ENCODE data around the gene MAD2L1. TPM values are rescaled to one million over a fixed set of nuclear protein-coding genes. Genes with fewer than 3 reads are reported as not detected.
"Not testable (repeated sequence)": the region's sequence is repeated elsewhere in the genome, so short reads cannot be mapped to it uniquely, and the experiment has no call there.

MAD2L1 gene
- 10 to 100 TPM; 60.9 to 63.3 TPM for total RNA-seq

- CTCF ChIA-PET, result no interaction called here
- H3K9me3 Mint-ChIP-seq, result no peaks in the 10 kb centered on the region
- H3K27me3 Mint-ChIP-seq, result no peaks in the 10 kb centered on the region
- H3K4me1 Mint-ChIP-seq, result peaks cover 67% of the 10 kb centered on the region
- peaks cover 37% of the 10 kb centered on the region for H3K36me3 Mint-ChIP-seq (ENCODE audit: low read depth)
- peak; percentile 99 for DNase-seq
- H3K27ac Mint-ChIP-seq, result peak within 1 kb of the TSS; percentile 98
- H3K4me3 Mint-ChIP-seq, result peak within 1 kb of the TSS; percentile 85
- POLR2A ChIA-PET, result interaction anchor here (1.0 to 1.9 kb wide), 5 partner anchors 12 to 1630 kb away, joined by 4 to 9 read pairs (median 4); partner anchors contain the start of gene ANXA5
Observed at GRCh38 chr4:120066517-120067340, at the start of gene MAD2L1. Gene MAD2L1 (minus strand): TSS chr4:120066848. CDS start chr4:120066734, 114 bp downstream.

- Mint-ChIP-seq H3K36me3 (ENCODE audit: low read depth) (no peaks in the 10 kb centered on the region), H3K27me3 (no peaks in the 10 kb centered on the region), H3K4me1 (no peaks in the 10 kb centered on the region), H3K27ac (no peak overlapping the region), H3K9me3 (peaks cover 1% of the 10 kb centered on the region), H3K4me3 (no peak overlapping the region)
- ChIA-PET POLR2A (no interaction called here), CTCF (no interaction called here)
- DNase-seq, result no peak
Observed at GRCh38 chr4:120111745-120112144, 45.1 kb upstream of the MAD2L1 start.

GRCh38 chr4:120109406-120109805, 42.8 kb upstream of the MAD2L1 start:
- CTCF ChIA-PET, result no interaction called here

GRCh38 chr4:120105472-120105871, 38.8 kb upstream of the MAD2L1 start:
- Mint-ChIP-seq H3K36me3 (ENCODE audit: low read depth) (no peaks in the 10 kb centered on the region), H3K9me3 (no peaks in the 10 kb centered on the region), H3K27ac (no peak overlapping the region), H3K27me3 (no peaks in the 10 kb centered on the region), H3K4me1 (no peaks in the 10 kb centered on the region), H3K4me3 (no peak overlapping the region)
- CTCF ChIA-PET, result no interaction called here
- DNase-seq, result no peak
- POLR2A ChIA-PET, result no interaction called here

More at GRCh38 chr4:120109406-120109805, 42.8 kb upstream of the MAD2L1 start:
- no peaks in the 10 kb centered on the region for H3K36me3 Mint-ChIP-seq (ENCODE audit: low read depth)
- H3K9me3 Mint-ChIP-seq, result no peaks in the 10 kb centered on the region
- POLR2A ChIA-PET, result no interaction called here
- H3K27ac Mint-ChIP-seq, result no peak overlapping the region
- no peaks in the 10 kb centered on the region for H3K4me1 Mint-ChIP-seq
- no peak overlapping the region for H3K4me3 Mint-ChIP-seq
- H3K27me3 Mint-ChIP-seq, result no peaks in the 10 kb centered on the region
- DNase-seq, result no peak

GRCh38 chr4:120096508-120097297, 30.1 kb upstream of the MAD2L1 start:
- DNase-seq, result no peak
- Mint-ChIP-seq H3K9me3 (no peaks in the 10 kb centered on the region), H3K36me3 (ENCODE audit: low read depth) (no peaks in the 10 kb centered on the region), H3K27ac (no peak overlapping the region), H3K27me3 (peaks cover 3% of the 10 kb centered on the region), H3K4me1 (peaks cover 4% of the 10 kb centered on the region), H3K4me3 (no peak overlapping the region)
- POLR2A ChIA-PET, result no interaction called here
- CTCF ChIA-PET, result no interaction called here

GRCh38 chr4:120088507-120088906, 21.9 kb upstream of the MAD2L1 start:
- CTCF ChIA-PET, result no interaction called here

GRCh38 chr4:120088066-120088465, 21.4 kb upstream of the MAD2L1 start:
- H3K36me3 Mint-ChIP-seq (ENCODE audit: low read depth); DNase-seq; CTCF ChIA-PET; H3K9me3 Mint-ChIP-seq; H3K27ac Mint-ChIP-seq; POLR2A ChIA-PET; H3K27me3 Mint-ChIP-seq; H3K4me3 Mint-ChIP-seq: not testable (repeated sequence)
- H3K4me1 Mint-ChIP-seq, result peaks cover 12% of the 10 kb centered on the region

More at GRCh38 chr4:120088507-120088906, 21.9 kb upstream of the MAD2L1 start:
- Mint-ChIP-seq H3K27me3 (peaks cover 8% of the 10 kb centered on the region), H3K4me1 (peaks cover 12% of the 10 kb centered on the region), H3K27ac (no peak overlapping the region), H3K4me3 (no peak overlapping the region), H3K36me3 (ENCODE audit: low read depth) (no peaks in the 10 kb centered on the region), H3K9me3 (no peaks in the 10 kb centered on the region)
- DNase-seq, result no peak
- POLR2A ChIA-PET, result no interaction called here

- Mint-ChIP-seq H3K27me3 (peaks cover 12% of the 10 kb centered on the region), H3K36me3 (ENCODE audit: low read depth) (no peaks in the 10 kb centered on the region), H3K9me3 (no peaks in the 10 kb centered on the region), H3K27ac (no peak overlapping the region), H3K4me3 (no peak overlapping the region), H3K4me1 (no peaks in the 10 kb centered on the region)
- ChIA-PET CTCF (no interaction called here), POLR2A (no interaction called here)
- DNase-seq, result no peak
Observed at GRCh38 chr4:120085705-120086104, 19.1 kb upstream of the MAD2L1 start.

- H3K27me3 Mint-ChIP-seq, result peaks cover 12% of the 10 kb centered on the region
- H3K36me3 Mint-ChIP-seq (ENCODE audit: low read depth), result no peaks in the 10 kb centered on the region
- CTCF ChIA-PET, result no interaction called here
- H3K4me1 Mint-ChIP-seq, result no peaks in the 10 kb centered on the region
- DNase-seq, result no peak
- POLR2A ChIA-PET, result no interaction called here
- no peaks in the 10 kb centered on the region for H3K9me3 Mint-ChIP-seq
- no peak overlapping the region for H3K4me3 Mint-ChIP-seq
- H3K27ac Mint-ChIP-seq, result no peak overlapping the region
Observed at GRCh38 chr4:120084327-120084726, 17.7 kb upstream of the MAD2L1 start.

GRCh38 chr4:120083152-120083551, 16.5 kb upstream of the MAD2L1 start:
- Mint-ChIP-seq H3K36me3 (ENCODE audit: low read depth) (no peaks in the 10 kb centered on the region), H3K9me3 (no peaks in the 10 kb centered on the region), H3K27me3 (peaks cover 12% of the 10 kb centered on the region), H3K4me1 (no peaks in the 10 kb centered on the region), H3K27ac (no peak overlapping the region), H3K4me3 (no peak overlapping the region)
- no peak for DNase-seq
- ChIA-PET POLR2A (interaction anchor here (0.6 kb wide), 1 partner anchor 1074 kb away, joined by 3 read pairs; no protein-coding TSS in a partner anchor), CTCF (no interaction called here)

- CTCF ChIA-PET, result no interaction called here
- Mint-ChIP-seq H3K27ac (no peak overlapping the region), H3K4me3 (no peak overlapping the region), H3K36me3 (ENCODE audit: low read depth) (no peaks in the 10 kb centered on the region), H3K9me3 (no peaks in the 10 kb centered on the region), H3K4me1 (no peaks in the 10 kb centered on the region), H3K27me3 (peaks cover 10% of the 10 kb centered on the region)
- DNase-seq, result no peak
- POLR2A ChIA-PET, result no interaction called here
Observed at GRCh38 chr4:120082251-120082650, 15.6 kb upstream of the MAD2L1 start.

- peaks cover 10% of the 10 kb centered on the region for H3K27me3 Mint-ChIP-seq
- ChIA-PET POLR2A (no interaction called here), CTCF (no interaction called here)
- no peak overlapping the region for H3K27ac Mint-ChIP-seq
- no peaks in the 10 kb centered on the region for H3K4me1 Mint-ChIP-seq
- no peaks in the 10 kb centered on the region for H3K9me3 Mint-ChIP-seq
- no peak overlapping the region for H3K4me3 Mint-ChIP-seq
- no peaks in the 10 kb centered on the region for H3K36me3 Mint-ChIP-seq (ENCODE audit: low read depth)
- no peak for DNase-seq
Observed at GRCh38 chr4:120081726-120082125, 15.1 kb upstream of the MAD2L1 start.

GRCh38 chr4:120080533-120080932, 13.9 kb upstream of the MAD2L1 start:
- H3K4me3 Mint-ChIP-seq, result no peak overlapping the region
- no peaks in the 10 kb centered on the region for H3K4me1 Mint-ChIP-seq
- POLR2A ChIA-PET, result no interaction called here
- no peaks in the 10 kb centered on the region for H3K9me3 Mint-ChIP-seq
- no peak for DNase-seq
- H3K36me3 Mint-ChIP-seq (ENCODE audit: low read depth), result no peaks in the 10 kb centered on the region
- peaks cover 4% of the 10 kb centered on the region for H3K27me3 Mint-ChIP-seq
- CTCF ChIA-PET, result no interaction called here
- H3K27ac Mint-ChIP-seq, result no peak overlapping the region
